GM18951 (cell line): ENCODE data around the gene DYRK1B.
"Not testable (repeated sequence)": the region's sequence is repeated elsewhere in the genome, so short reads cannot be mapped to it uniquely, and the experiment has no call there.

ENCODE experiments used
- POLR2A ChIP-seq: IDR thresholded peaks from 4 replicates; pipeline ENCODE4 v1.6.1; 2011; ENCODE audit warnings: mild to moderate bottlenecking; ENCODE audit not compliant: insufficient read length, insufficient read depth; ENCODE audit errors: extremely low read depth
- in situ Hi-C: fragments of 300-500 bp; cut with MboI; formaldehyde crosslinking; loops from one replicate; pipeline ENCODE4 v1.12.0; 2022; ENCODE audit warnings: low sequenced_read_pairs, mixed read lengths, inconsistent platforms; ENCODE audit not compliant: unreplicated experiment

Gene DYRK1B

DNA sequence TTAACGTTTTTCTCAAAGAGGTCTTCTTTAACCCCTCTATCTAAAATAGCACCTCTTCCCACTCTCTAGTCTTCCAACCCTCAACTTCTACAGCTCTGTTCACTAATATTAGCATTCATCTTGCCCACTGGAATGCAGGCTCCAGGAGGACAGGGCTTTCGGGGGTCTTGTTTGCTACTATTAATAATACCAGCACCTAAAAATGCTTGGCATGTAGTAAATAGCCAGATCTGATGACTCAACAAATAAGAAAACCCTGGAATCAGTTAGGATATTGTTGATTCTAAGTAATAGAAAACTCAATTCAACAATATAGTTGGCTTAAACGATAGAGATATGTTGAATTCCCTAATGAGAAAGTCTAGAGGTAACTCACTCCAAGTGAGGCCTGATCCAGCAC, 14.2 kb downstream of the DYRK1B start:
- TF ChIP-seq POLR2A, result no peak
- in situ Hi-C loops, result no loop called here

- no peak for TF ChIP-seq POLR2A
- in situ Hi-C loops, result no loop called here
These were observed 15.3 kb downstream of the DYRK1B start for GRCh38 chr19:39818626-39819097.

DNA sequence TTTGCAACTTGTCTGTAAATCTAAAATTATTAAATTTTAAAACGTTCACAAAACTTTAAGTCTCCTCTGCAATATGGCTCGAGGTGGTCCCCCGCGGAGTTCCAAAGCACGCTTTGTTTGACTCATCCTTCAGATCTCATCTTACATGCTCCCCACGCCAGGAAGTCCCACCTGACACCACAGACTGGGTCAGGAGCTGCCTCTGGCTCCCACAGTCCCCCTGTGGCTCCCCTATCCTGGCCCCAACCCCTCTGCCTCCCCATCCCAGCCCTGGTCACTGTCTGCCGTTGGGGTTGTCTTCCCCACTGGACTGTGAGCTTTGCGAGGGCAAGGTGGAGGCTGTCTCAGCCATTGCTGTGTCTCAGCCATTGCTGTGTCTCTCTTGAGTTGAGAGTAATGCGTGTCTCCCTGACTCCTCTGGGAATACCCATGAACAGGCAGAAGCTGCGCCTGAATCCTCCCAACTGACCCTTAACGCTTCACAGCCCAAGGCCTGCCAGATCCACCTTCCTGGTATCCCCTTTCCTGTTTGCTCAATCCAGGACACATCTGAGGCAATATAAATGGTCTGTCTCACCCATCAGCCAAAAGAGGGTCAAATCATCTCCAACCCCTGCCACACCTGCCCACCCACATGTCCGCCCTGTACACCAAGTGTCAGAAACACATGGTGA, 15.9 kb downstream of the DYRK1B start:
- no peak for TF ChIP-seq POLR2A
- in situ Hi-C loops, result no loop called here

DNA sequence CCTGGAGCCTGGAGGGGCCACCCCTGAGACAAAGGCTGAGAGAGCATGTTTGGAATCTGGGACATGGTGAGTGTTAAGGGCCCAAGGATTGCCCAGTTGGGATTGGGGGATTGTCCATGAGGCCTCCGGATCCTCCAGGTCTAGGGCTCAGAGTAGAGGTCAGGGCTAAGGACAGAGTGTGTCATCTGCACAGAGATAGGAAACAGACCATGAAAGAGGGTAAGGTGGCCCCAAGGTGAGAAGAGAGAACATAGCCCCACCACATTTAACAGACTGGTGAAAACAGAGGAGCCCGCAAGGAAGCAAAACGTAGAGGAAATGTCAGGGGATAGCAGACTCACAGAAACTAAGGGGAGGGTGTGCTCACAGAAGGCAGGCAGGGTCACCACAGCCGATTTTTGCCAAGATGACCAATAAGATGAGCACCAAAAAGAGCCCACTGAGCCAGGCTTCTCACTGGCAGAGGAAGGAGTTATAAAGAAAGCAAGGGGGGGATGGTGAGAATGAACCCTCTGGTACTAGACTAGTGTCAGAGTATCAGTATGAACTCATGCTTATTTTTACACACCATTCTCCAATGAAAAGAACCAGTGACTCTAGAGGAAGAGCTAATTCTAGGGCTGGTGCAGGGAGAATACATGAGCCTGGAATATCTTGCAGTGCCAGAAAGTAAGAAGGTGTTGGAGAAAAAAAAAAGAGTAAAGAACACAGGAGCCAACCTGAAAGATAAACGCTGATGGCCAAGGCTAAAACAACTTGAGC, 17.5 kb downstream of the DYRK1B start:
- no peak for TF ChIP-seq POLR2A

DNA sequence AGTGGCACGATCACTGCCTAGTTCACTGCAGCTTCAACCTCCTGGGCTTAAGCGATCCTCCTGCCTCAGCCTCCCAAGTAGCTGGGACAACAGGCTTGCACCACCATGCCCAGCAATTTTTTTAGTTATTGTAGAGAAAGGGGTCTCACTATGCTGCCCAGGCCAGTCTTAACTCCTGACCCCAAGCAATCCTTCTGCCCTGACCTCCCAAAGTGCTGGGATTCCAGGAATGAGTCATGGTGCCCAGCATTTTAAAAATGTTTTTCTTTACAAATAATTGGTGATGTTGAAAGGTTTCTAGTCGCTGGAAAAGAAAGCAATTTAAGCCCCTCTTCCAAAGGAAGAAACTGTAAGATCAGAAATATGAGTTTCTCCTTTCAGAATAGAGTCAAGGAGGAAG, 19.4 kb downstream of the DYRK1B start:
- TF ChIP-seq POLR2A, result no peak
- in situ Hi-C loops, result no loop called here

More for the DNA sequence above, 17.5 kb downstream of the DYRK1B start:
- in situ Hi-C loops, result no loop called here

DNA sequence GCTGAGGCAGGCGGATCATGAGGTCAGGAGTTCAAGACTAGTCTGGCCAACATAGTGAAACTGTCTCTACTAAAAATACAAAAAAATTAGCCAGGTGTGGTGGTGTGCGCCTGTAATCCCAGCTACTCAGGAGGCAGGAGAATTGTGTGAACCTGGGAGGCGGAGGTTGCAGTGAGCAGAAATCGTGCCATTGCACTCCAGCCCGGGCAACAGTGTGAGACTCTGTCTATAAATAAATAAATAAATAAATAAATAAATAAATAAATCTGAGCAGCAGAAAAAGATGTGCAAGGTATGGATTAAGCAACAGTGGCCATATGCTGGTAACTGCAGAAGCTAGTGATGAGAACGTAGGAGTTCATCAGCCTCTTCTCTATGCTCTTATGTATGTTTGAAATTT, 19.9 kb downstream of the DYRK1B start:
- in situ Hi-C loops, result not testable (repeated sequence)

- in situ Hi-C loops, result no loop called here
- TF ChIP-seq POLR2A, result no peak
These were observed 20.5 kb downstream of the DYRK1B start for GRCh38 chr19:39813264-39813993.

DNA sequence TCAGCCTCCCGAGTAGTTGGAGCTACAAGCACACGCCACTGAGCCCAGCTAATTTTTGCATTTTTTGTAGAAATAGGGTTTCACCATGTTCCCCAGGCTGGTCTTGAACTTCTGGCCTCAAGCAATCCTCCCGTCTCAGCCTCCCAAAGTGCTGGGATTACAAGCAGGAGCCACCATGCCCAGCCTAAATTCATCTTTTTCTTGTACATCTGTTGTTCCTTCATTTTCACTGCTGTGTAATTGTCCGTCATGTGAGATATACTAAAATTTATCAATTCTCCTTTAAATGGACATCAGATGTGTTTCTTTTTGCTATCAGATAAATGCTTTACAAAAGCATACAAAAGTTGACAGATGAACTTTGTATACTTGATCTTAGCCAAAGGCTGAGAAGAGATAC, 22.9 kb downstream of the DYRK1B start:
- in situ Hi-C loops, result no loop called here

GRCh38 chr19:39810424-39810823, 23.5 kb downstream of the DYRK1B start:
- TF ChIP-seq POLR2A, result no peak
- in situ Hi-C loops, result no loop called here

More for the DNA sequence above, 22.9 kb downstream of the DYRK1B start:
- no peak for TF ChIP-seq POLR2A

- in situ Hi-C loops, result no loop called here
- TF ChIP-seq POLR2A, result no peak
These were observed 24.6 kb downstream of the DYRK1B start for GRCh38 chr19:39809368-39809767.

- in situ Hi-C loops, result not testable (repeated sequence)
These were observed 25.3 kb downstream of the DYRK1B start for GRCh38 chr19:39808688-39809087.

- no peak for TF ChIP-seq POLR2A
- in situ Hi-C loops, result no loop called here
These were observed 26.1 kb downstream of the DYRK1B start for GRCh38 chr19:39807846-39808364.

GRCh38 chr19:39805104-39805503, 28.9 kb downstream of the DYRK1B start:
- in situ Hi-C loops, result no loop called here
- TF ChIP-seq POLR2A, result no peak
